MM.1S (cell line): Measurements from ENCODE around the gene MAPKAP1.

Experiments used
- EZH2 ChIP-seq: fragments of 300-600 bp; sonication (generic); optimal IDR thresholded peaks from 2 replicates; pipeline ENCODE3; 2017; ENCODE audit warnings: low read depth, mild to moderate bottlenecking, antibody characterized with exemption, low read length, mixed read lengths
- TF ChIP-seq, protein P1 (sequence below): fragments of 300-600 bp; sonication (generic); IDR thresholded peaks from 2 replicates; pipeline ENCODE4 v1.5.1; 2016; ENCODE audit warnings: antibody characterized with exemption, low read length, mixed read lengths

DNA sequence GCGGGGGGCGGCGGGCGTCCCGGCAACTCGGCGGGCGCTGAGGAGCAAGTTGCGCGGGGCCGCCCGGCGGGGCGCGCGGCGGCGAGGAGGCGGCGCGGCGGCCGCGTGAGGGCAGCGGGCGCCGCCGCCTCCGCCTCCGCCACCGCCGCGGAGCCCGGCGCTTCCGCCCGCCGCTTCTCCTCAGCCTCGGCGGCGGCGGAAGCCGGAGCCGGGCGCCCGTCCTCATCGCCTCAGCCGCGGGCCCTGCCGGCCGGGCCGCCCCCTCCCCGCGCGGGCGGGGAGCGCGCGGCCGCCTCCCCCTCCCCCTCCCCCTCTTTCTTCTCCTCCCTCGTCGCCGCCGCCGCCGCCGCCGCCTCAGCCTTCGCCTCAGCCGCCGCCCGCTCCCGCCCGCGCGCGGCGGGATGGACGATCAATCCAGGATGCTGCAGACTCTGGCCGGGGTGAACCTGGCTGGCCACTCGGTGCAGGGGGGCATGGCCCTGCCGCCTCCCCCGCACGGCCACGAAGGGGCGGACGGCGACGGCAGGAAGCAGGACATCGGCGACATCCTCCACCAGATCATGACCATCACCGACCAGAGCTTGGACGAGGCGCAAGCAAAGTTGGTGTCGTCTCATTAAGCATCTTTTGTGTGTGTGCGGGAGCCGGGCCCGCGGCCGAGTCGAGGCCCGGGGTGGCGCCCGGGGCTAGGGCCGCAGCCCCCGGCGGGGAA lies 40.2 kb upstream of the MAPKAP1 start, which contains the start of gene PBX3:
- TF ChIP-seq, protein P1, sequence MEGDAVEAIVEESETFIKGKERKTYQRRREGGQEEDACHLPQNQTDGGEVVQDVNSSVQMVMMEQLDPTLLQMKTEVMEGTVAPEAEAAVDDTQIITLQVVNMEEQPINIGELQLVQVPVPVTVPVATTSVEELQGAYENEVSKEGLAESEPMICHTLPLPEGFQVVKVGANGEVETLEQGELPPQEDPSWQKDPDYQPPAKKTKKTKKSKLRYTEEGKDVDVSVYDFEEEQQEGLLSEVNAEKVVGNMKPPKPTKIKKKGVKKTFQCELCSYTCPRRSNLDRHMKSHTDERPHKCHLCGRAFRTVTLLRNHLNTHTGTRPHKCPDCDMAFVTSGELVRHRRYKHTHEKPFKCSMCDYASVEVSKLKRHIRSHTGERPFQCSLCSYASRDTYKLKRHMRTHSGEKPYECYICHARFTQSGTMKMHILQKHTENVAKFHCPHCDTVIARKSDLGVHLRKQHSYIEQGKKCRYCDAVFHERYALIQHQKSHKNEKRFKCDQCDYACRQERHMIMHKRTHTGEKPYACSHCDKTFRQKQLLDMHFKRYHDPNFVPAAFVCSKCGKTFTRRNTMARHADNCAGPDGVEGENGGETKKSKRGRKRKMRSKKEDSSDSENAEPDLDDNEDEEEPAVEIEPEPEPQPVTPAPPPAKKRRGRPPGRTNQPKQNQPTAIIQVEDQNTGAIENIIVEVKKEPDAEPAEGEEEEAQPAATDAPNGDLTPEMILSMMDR = no peak
- no peak for TF ChIP-seq EZH2
